H9 (cell line): Measurements from ENCODE around the gene PCNX2. TPM values are rescaled to one million over a fixed set of nuclear protein-coding genes. Genes with fewer than 3 reads are reported as not detected.

ENCODE experiments used
- DNase-seq: peaks from one replicate; pipeline ENCODE4 v3.0.0-alpha.2; 2017
- H2AFZ ChIP-seq: one replicate; pipeline ENCODE4 v1.6.1; 2013; ENCODE audit warnings: mild to moderate bottlenecking, low read length, control low read depth, moderate library complexity
- H2AK5ac ChIP-seq: 2 replicates; pipeline ENCODE4 v1.6.1; 2013; ENCODE audit warnings: low read length, control low read depth, mixed read lengths; ENCODE audit not compliant: insufficient read length
- H2BK120ac ChIP-seq: one replicate; pipeline ENCODE4 v1.6.1; 2013; ENCODE audit warnings: low read depth, mild to moderate bottlenecking, low read length, control low read depth, inconsistent platforms; ENCODE audit not compliant: poor library complexity, severe bottlenecking
- H2BK12ac ChIP-seq: 2 replicates; pipeline ENCODE4 v1.6.1; 2013; ENCODE audit warnings: low read length, control low read depth, mixed read lengths, low read depth; ENCODE audit not compliant: insufficient read length
- H2BK15ac ChIP-seq: 2 replicates; pipeline ENCODE4 v1.6.1; 2013; ENCODE audit warnings: low read depth, low read length, control low read depth
- H2BK20ac ChIP-seq: one replicate; pipeline ENCODE4 v1.6.1; 2013; ENCODE audit warnings: low read depth, mild to moderate bottlenecking, low read length, control low read depth, inconsistent platforms; ENCODE audit not compliant: poor library complexity, severe bottlenecking
- H2BK5ac ChIP-seq: 2 replicates; pipeline ENCODE4 v1.6.1; 2013; ENCODE audit warnings: low read length, control low read depth, mixed read lengths; ENCODE audit not compliant: insufficient read length
- H3K14ac ChIP-seq: 2 replicates; pipeline ENCODE4 v1.6.1; 2013; ENCODE audit warnings: low read length, control low read depth; ENCODE audit not compliant: insufficient read depth
- H3K18ac ChIP-seq: 2 replicates; pipeline ENCODE4 v1.6.1; 2013; ENCODE audit warnings: low read depth, mild to moderate bottlenecking, mixed read lengths, low read length, control low read depth; ENCODE audit not compliant: insufficient read length
- H3K23ac ChIP-seq: 2 replicates; pipeline ENCODE4 v1.6.1; 2013; ENCODE audit warnings: low read length, control low read depth, mixed read lengths, low read depth; ENCODE audit not compliant: insufficient read length
- H3K23me2 ChIP-seq: 2 replicates; pipeline ENCODE4 v1.6.1; 2013; ENCODE audit warnings: low read depth, mild to moderate bottlenecking, mixed read lengths, low read length, control low read depth; ENCODE audit not compliant: insufficient read length, poor library complexity, severe bottlenecking
- H3K27ac ChIP-seq: 2 replicates; pipeline ENCODE4 v1.5.1; 2013; ENCODE audit warnings: low read length, control low read depth, mixed read lengths, low read depth; ENCODE audit not compliant: insufficient read length
- H3K27me3 ChIP-seq: 2 replicates; pipeline ENCODE4 v1.6.1; 2013; ENCODE audit warnings: low read length, control low read depth, inconsistent platforms; ENCODE audit not compliant: insufficient read depth
- H3K4ac ChIP-seq: 2 replicates; pipeline ENCODE4 v1.6.1; 2013; ENCODE audit warnings: low read depth, mild to moderate bottlenecking, control low read depth, inconsistent platforms, low read length, moderate library complexity
- H3K4me1 ChIP-seq: 2 replicates; pipeline ENCODE4 v1.6.1; 2013; ENCODE audit warnings: low read length, control low read depth, inconsistent platforms; ENCODE audit not compliant: insufficient read depth
- H3K4me2 ChIP-seq: 2 replicates; pipeline ENCODE4 v1.6.1; 2013; ENCODE audit warnings: low read length, control low read depth, mixed read lengths; ENCODE audit not compliant: insufficient read length, insufficient read depth
- H3K56ac ChIP-seq: 2 replicates; pipeline ENCODE4 v1.6.1; 2013; ENCODE audit warnings: low read depth, mild to moderate bottlenecking, mixed read lengths, low read length, control low read depth; ENCODE audit not compliant: insufficient read length
- H3K79me1 ChIP-seq: 2 replicates; pipeline ENCODE4 v1.6.1; 2013; ENCODE audit warnings: low read depth, mild to moderate bottlenecking, moderate library complexity, low read length, control low read depth, inconsistent platforms; ENCODE audit not compliant: insufficient read depth, poor library complexity, severe bottlenecking
- H3K79me2 ChIP-seq: 2 replicates; pipeline ENCODE4 v1.6.1; 2013; ENCODE audit warnings: low read length, control low read depth, inconsistent platforms; ENCODE audit not compliant: insufficient read depth
- H3K9ac ChIP-seq: 2 replicates; pipeline ENCODE4 v1.6.1; 2013; ENCODE audit warnings: low read length, control low read depth, mixed read lengths; ENCODE audit not compliant: insufficient read length; ENCODE audit errors: extremely low read depth
- H3K9me3 ChIP-seq: one replicate; pipeline ENCODE4 v1.6.1; 2013; ENCODE audit warnings: low read depth, low read length, inconsistent platforms; ENCODE audit not compliant: control insufficient read depth
- H3T11ph ChIP-seq: one replicate; pipeline ENCODE4 v1.6.1; 2013; ENCODE audit warnings: mild to moderate bottlenecking, low read length, control low read depth, inconsistent platforms
- H4K20me1 ChIP-seq: one replicate; pipeline ENCODE4 v1.6.1; 2013; ENCODE audit not compliant: control insufficient read depth, insufficient read length, insufficient read depth
- H4K5ac ChIP-seq: 2 replicates; pipeline ENCODE4 v1.6.1; 2013; ENCODE audit warnings: low read depth, mild to moderate bottlenecking, mixed read lengths, low read length, control low read depth; ENCODE audit not compliant: insufficient read length
- H4K8ac ChIP-seq: replicated peaks from 2 replicates; pipeline ENCODE4 v1.6.1; 2013; ENCODE audit warnings: low read length, control low read depth, mixed read lengths, low read depth; ENCODE audit not compliant: insufficient read length
- H4K91ac ChIP-seq: 2 replicates; pipeline ENCODE4 v1.6.1; 2013; ENCODE audit warnings: low read depth, mild to moderate bottlenecking, moderate library complexity, mixed read lengths, low read length, control low read depth; ENCODE audit not compliant: insufficient read length
- H3K27ac Mint-ChIP-seq, 3 experiments: 2 replicates in 2 of 3; 3 replicates in 1 of 3; pipeline ENCODE4 v1.8.0; 2020 to 2021; ENCODE audit warnings: mixed read lengths in 3 of 3, mild to moderate bottlenecking in 1 of 3, moderate library complexity in 1 of 3
- H3K27me3 Mint-ChIP-seq: 2 replicates; pipeline ENCODE4 v1.8.0; 2021; ENCODE audit warnings: low read depth, mild to moderate bottlenecking, moderate library complexity, mixed read lengths
- H3K36me3 Mint-ChIP-seq, 3 experiments: 2 replicates in 2 of 3; 3 replicates in 1 of 3; pipeline ENCODE4 v1.8.0; 2020 to 2021; ENCODE audit warnings: low read depth in 3 of 3, mixed read lengths in 3 of 3; ENCODE audit not compliant: insufficient read depth in 1 of 3
- H3K4me1 Mint-ChIP-seq, 2 experiments: 2 replicates each; pipeline ENCODE4 v1.8.0; 2020; ENCODE audit warnings: mixed read lengths in 2 of 2
- H3K4me3 Mint-ChIP-seq, 2 experiments: 2 replicates in 1 of 2; 3 replicates in 1 of 2; pipeline ENCODE4 v1.8.0; 2020 to 2021; ENCODE audit warnings: mild to moderate bottlenecking in 2 of 2, mixed read lengths in 2 of 2, moderate library complexity in 1 of 2
- H3K9me3 Mint-ChIP-seq, 2 experiments: 2 replicates in 1 of 2; 3 replicates in 1 of 2; pipeline ENCODE4 v1.8.0; 2020; ENCODE audit warnings: mild to moderate bottlenecking in 2 of 2, mixed read lengths in 2 of 2, moderate library complexity in 1 of 2
- WGBS: extraction: QIAGEN DNeasy Blood & Tissue Kit; methylation state at CpG from one replicate; pipeline ENCODE4 v1.1.7; 2013; ENCODE audit warnings: missing lambda C conversion rate, low lambda C conversion rate, mixed read lengths; ENCODE audit not compliant: insufficient read length; ENCODE audit errors: extremely low coverage; 5-methylcytosine and 5-hydroxymethylcytosine counted together
- total RNA-seq: library from RNA; stranded (reverse); gene quantifications from 2 replicates; pipeline ENCODE4 v1.2.1, GENCODE V29; 2021
- TF ChIP-seq, protein P1 (sequence below): fragments of 200-600 bp; sonication (generic); conservative IDR thresholded peaks from 3 replicates; pipeline ENCODE4 v1.8.0; 2021; ENCODE audit warnings: antibody characterized with exemption, mild to moderate bottlenecking

PCNX2 gene
- total RNA-seq, 1 experiment from 2014 or later = 45.1 TPM

DNA sequence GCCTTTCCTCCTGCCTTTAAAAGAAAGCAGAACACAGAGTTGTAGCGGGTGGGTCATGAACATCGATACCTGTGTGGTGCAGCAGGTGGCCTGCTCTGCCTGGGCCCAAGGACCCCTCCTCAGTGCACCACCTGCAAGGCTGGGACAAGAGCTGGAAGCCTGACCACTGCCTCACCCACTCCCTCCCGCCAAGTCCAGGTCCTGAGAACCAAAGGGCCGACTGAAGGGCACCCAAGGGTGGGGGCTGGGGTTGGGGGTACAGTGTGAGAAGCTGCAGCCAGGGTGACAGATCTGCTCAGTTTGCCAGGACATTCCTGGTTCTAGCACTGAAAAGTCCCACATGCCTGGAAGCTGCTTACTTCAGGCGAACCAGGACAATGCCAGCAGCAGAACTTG, 309.0 kb downstream of the PCNX2 start:
- H3K27ac Mint-ChIP-seq = no peak overlapping the region
- no peaks in the 10 kb centered on the region for H3K4me1 Mint-ChIP-seq
- H4K8ac ChIP-seq = no peak overlapping the region
- no peak overlapping the region for H4K91ac ChIP-seq
- no peaks in the 10 kb centered on the region for H3K79me1 ChIP-seq
- H3K9me3 Mint-ChIP-seq = peaks cover 0 to 6% of the 10 kb centered on the region in 2 experiments; a peak in 1 of 5 replicates
- H3K14ac ChIP-seq = no peak overlapping the region
- H2BK20ac ChIP-seq = no peak overlapping the region
- no peak overlapping the region for H2AFZ ChIP-seq
- H3K36me3 Mint-ChIP-seq = peaks cover 11 to 18% (median 11%) of the 10 kb centered on the region in 3 experiments; a peak in 6 of 7 replicates
- no peak overlapping the region for H4K5ac ChIP-seq
- H3K4me1 ChIP-seq = no peaks in the 10 kb centered on the region
- WGBS = no CpG with 5 or more reads among the region's 5 CpGs
- TF ChIP-seq, protein P1, sequence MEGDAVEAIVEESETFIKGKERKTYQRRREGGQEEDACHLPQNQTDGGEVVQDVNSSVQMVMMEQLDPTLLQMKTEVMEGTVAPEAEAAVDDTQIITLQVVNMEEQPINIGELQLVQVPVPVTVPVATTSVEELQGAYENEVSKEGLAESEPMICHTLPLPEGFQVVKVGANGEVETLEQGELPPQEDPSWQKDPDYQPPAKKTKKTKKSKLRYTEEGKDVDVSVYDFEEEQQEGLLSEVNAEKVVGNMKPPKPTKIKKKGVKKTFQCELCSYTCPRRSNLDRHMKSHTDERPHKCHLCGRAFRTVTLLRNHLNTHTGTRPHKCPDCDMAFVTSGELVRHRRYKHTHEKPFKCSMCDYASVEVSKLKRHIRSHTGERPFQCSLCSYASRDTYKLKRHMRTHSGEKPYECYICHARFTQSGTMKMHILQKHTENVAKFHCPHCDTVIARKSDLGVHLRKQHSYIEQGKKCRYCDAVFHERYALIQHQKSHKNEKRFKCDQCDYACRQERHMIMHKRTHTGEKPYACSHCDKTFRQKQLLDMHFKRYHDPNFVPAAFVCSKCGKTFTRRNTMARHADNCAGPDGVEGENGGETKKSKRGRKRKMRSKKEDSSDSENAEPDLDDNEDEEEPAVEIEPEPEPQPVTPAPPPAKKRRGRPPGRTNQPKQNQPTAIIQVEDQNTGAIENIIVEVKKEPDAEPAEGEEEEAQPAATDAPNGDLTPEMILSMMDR = no peak
- H3K27ac ChIP-seq = no peak overlapping the region
- H3K27me3 ChIP-seq = no peaks in the 10 kb centered on the region
- no peak overlapping the region for H3K9ac ChIP-seq
- no peak overlapping the region for H3K56ac ChIP-seq
- no peak for DNase-seq
- H3K23ac ChIP-seq = no peak overlapping the region
- H3K4ac ChIP-seq = no peak overlapping the region
- H3K4me2 ChIP-seq = no peak overlapping the region
- H2AK5ac ChIP-seq = no peak overlapping the region
- no peaks in the 10 kb centered on the region for H3K79me2 ChIP-seq
- no peak overlapping the region for H2BK120ac ChIP-seq
- no peaks in the 10 kb centered on the region for H4K20me1 ChIP-seq
- no peaks in the 10 kb centered on the region for H3K27me3 Mint-ChIP-seq
- H2BK15ac ChIP-seq = no peak overlapping the region
- no peak overlapping the region for H3K4me3 Mint-ChIP-seq
- H3K23me2 ChIP-seq = no peaks in the 10 kb centered on the region
- no peaks in the 10 kb centered on the region for H3K9me3 ChIP-seq
- no peak overlapping the region for H2BK12ac ChIP-seq
- H3T11ph ChIP-seq = no peak overlapping the region
- H2BK5ac ChIP-seq = no peak overlapping the region
- no peak overlapping the region for H3K18ac ChIP-seq
